ENCODE data around the gene PTPRN2. TPM values are rescaled to one million over a fixed set of nuclear protein-coding genes. Genes with fewer than 3 reads are reported as not detected.

The PTPRN2 gene
- total and polyA plus RNA-seq, 2 donors (not counting 3 experiments of a cell fraction or from before 2014, with no cell fraction given): 0.62 to 0.88 TPM

- Histone ChIP-seq H3K9me1 (replicated peaks; ENCODE audit: control insufficient read depth, extremely low read depth, insufficient read depth, low read length) (no peaks in the 10 kb centered on the region), H3K4me2 (ENCODE audit: insufficient read depth, low read length) (no peak overlapping the region), H3K4me1 (ENCODE audit: control insufficient read depth, extremely low read depth, insufficient read depth, low read length) (no peaks in the 10 kb centered on the region), H3K27ac (ENCODE audit: insufficient read depth, low read depth, low read length) (no peak overlapping the region), H3K9ac (replicated peaks; ENCODE audit: extremely low read depth, insufficient read depth, low read length) (no peak overlapping the region), H3K4me3 (replicated peaks in 1 of 3; ENCODE audit: insufficient read depth in 1 of 3, low read depth in 1 of 3, low read length in 3 of 3) (no peak overlapping the region), H3K36me3 (ENCODE audit: control insufficient read depth in 2 of 2, extremely low read depth in 1 of 2, insufficient read depth in 2 of 2, low read length in 2 of 2) (no peaks in the 10 kb centered on the region), H3K27me3 (ENCODE audit: control insufficient read depth in 2 of 2, insufficient read depth in 2 of 2, low read length in 2 of 2) (no peaks in the 10 kb centered on the region), H2AFZ (ENCODE audit: low read depth, low read length) (no peak overlapping the region), H3K9me3 (replicated peaks; ENCODE audit: control insufficient read depth, insufficient read depth, low read length) (peaks cover 4% of the 10 kb centered on the region), H3K79me2 (ENCODE audit: control insufficient read depth, insufficient read depth, low read length) (no peaks in the 10 kb centered on the region), H4K20me1 (replicated peaks; ENCODE audit: control insufficient read depth, extremely low read depth, insufficient read depth, low read length) (no peaks in the 10 kb centered on the region)
- BruUV-seq (replicated peaks): no TSS peak
- no peak for DNase-seq (ENCODE audit: low read depth, low spot score)
- ChIA-PET POLR2A (no interaction called here), CTCF (no interaction called here)
- TF ChIP-seq EZH2 (IDR thresholded peaks at IDR 0.05; ENCODE audit: borderline replicate concordance, low read depth, low read length, severe bottlenecking): no peak
- TF ChIP-seq MAX (IDR thresholded peaks at IDR 0.05; ENCODE audit: insufficient read depth, insufficient read length): no peak
- TF ChIP-seq JUN (IDR thresholded peaks at IDR 0.05; ENCODE audit: borderline replicate concordance, insufficient read depth, insufficient read length, low read depth): no peak
- no peak for TF ChIP-seq MYC (IDR thresholded peaks at IDR 0.05; ENCODE audit: low read depth, low read length)
- TF ChIP-seq CTCF (IDR thresholded peaks at IDR 0.05; ENCODE audit: extremely low read depth in 1 of 2, insufficient read depth in 1 of 2, low read depth in 1 of 2, low read length in 2 of 2): no peak
- TF ChIP-seq POLR2A (IDR thresholded peaks at IDR 0.05; ENCODE audit: low read depth, low read length): no peak
- TF ChIP-seq FOS (IDR thresholded peaks at IDR 0.05; ENCODE audit: borderline replicate concordance, insufficient read depth, low read length): no peak
- no peak for TF ChIP-seq POLR2AphosphoS5 (IDR thresholded peaks at IDR 0.05; ENCODE audit: insufficient read depth, low read depth, low read length)
- no peak for TF ChIP-seq GATA2 (IDR thresholded peaks at IDR 0.05; ENCODE audit: insufficient read depth, insufficient read length, low read depth, low read length)
- FAIRE-seq: no peak
- intact Hi-C loops (cut with micrococcal nuclease) (no loop called here), dilution Hi-C loops (cut with MboI; ENCODE audit: extremely low pct_ligation_motif_present, low sequenced_read_pairs) (no loop called here)
These were observed 945.8 kb downstream of the PTPRN2 start for GRCh38 chr7:157641866-157642265.

All from endothelial cell of umbilical vein (primary cell).